Activated B cell treated with CpG ODN at 0.5 μM for 24 hours (primary cell): ENCODE results near the gene ALKBH2. TPM values are rescaled to one million over a fixed set of nuclear protein-coding genes. Genes with fewer than 3 reads are reported as not detected.

ENCODE experiments used
- ATAC-seq: fragments of 200-7000 bp; cut with Tn5 transposase; one replicate; pipeline ENCODE4 v1.10.0; 2021; ENCODE audit warnings: low read depth, mild to moderate bottlenecking, moderate library complexity
- CTCF ChIA-PET: fragments of 350-600 bp; sonication (Branson Sonifier 250); formaldehyde crosslinking; loops from one replicate; lab custom pipeline; 2021; ENCODE audit warnings: antibody characterized with exemption; lab: Charles Lee
- POLR2A ChIA-PET: fragments of 350-600 bp; sonication (Branson Sonifier 250); formaldehyde crosslinking; loops from one replicate; lab custom pipeline; 2021; ENCODE audit warnings: antibody characterized with exemption; lab: Charles Lee
- DNase-seq: peaks from one replicate; pipeline ENCODE4 v3.0.0; 2022
- H3K27ac Mint-ChIP-seq: one replicate; pipeline ENCODE4 v1.8.0; 2020; ENCODE audit warnings: mixed read lengths
- H3K27me3 Mint-ChIP-seq: one replicate; pipeline ENCODE4 v1.8.0; 2021; ENCODE audit warnings: mixed read lengths
- H3K36me3 Mint-ChIP-seq: one replicate; pipeline ENCODE4 v1.8.0; 2021; ENCODE audit warnings: low read depth, mixed read lengths
- H3K4me1 Mint-ChIP-seq: one replicate; pipeline ENCODE4 v1.8.0; 2021; ENCODE audit warnings: mixed read lengths
- H3K4me3 Mint-ChIP-seq: one replicate; pipeline ENCODE4 v1.8.0; 2020; ENCODE audit warnings: mild to moderate bottlenecking, mixed read lengths
- H3K9me3 Mint-ChIP-seq: one replicate; pipeline ENCODE4 v1.8.0; 2020; ENCODE audit warnings: mixed read lengths
- intact Hi-C: fragments of 100-400 bp; cut with micrococcal nuclease; formaldehyde crosslinking; loops from one replicate; pipeline ENCODE4 v1.15.1; 2024
- total RNA-seq: library from RNA; stranded (reverse); gene quantifications from 2 replicates; pipeline ENCODE4 v1.2.3, GENCODE V29; 2022
- TF ChIP-seq, protein P1 (sequence below): fragments of 200-600 bp; IDR thresholded peaks from one replicate; pipeline ENCODE4 v1.8.0; 2022; ENCODE audit warnings: antibody characterized with exemption, mild to moderate bottlenecking

The ALKBH2 gene
- total RNA-seq, 1 donor from 2014 or later = 21.3 TPM

DNA sequence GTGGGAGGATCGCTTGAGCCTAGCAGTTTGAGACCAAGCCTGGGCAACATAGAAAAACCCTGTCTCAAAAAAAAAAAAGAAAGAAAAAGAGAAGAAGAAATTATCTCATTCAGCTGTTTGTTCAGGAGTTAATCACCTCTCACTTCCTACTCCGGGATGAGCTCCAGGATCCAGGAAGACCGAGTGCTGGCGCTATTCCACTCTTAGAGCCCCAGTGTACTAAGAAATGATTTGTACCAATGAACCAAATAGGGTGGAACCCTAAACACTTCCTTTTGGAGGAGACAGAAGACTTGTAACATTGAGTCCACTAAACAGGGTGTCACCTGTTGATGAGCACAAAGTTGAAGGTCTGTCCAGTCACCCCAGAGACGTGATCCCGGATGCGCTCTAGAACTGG, 3.6 kb downstream of the ALKBH2 start:
- no peak for DNase-seq
- TF ChIP-seq, protein P1, sequence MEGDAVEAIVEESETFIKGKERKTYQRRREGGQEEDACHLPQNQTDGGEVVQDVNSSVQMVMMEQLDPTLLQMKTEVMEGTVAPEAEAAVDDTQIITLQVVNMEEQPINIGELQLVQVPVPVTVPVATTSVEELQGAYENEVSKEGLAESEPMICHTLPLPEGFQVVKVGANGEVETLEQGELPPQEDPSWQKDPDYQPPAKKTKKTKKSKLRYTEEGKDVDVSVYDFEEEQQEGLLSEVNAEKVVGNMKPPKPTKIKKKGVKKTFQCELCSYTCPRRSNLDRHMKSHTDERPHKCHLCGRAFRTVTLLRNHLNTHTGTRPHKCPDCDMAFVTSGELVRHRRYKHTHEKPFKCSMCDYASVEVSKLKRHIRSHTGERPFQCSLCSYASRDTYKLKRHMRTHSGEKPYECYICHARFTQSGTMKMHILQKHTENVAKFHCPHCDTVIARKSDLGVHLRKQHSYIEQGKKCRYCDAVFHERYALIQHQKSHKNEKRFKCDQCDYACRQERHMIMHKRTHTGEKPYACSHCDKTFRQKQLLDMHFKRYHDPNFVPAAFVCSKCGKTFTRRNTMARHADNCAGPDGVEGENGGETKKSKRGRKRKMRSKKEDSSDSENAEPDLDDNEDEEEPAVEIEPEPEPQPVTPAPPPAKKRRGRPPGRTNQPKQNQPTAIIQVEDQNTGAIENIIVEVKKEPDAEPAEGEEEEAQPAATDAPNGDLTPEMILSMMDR = no peak
- no peak for ATAC-seq
- Mint-ChIP-seq H3K4me3 (no peak overlapping the region), H3K9me3 (no peaks in the 10 kb centered on the region), H3K4me1 (peaks cover 30% of the 10 kb centered on the region), H3K27me3 (no peaks in the 10 kb centered on the region), H3K27ac (no peak overlapping the region), H3K36me3 (peaks cover 64% of the 10 kb centered on the region)
- intact Hi-C loops = loop anchor here (5.0 to 10.0 kb wide), 4 partner anchors 227 to 1995 kb away; partner anchors contain the start of genes CRY1 and PWP1
- ChIA-PET POLR2A (no interaction called here), CTCF (no interaction called here)

- Mint-ChIP-seq H3K4me3 (no peak overlapping the region), H3K36me3 (peaks cover 65% of the 10 kb centered on the region)
Observed at GRCh38 chr12:109088818-109089217, 4.5 kb downstream of the ALKBH2 start.

GRCh38 chr12:109087250-109087649, 6.0 kb downstream of the ALKBH2 start:
- intact Hi-C loops = no loop called here
- peaks cover 14% of the 10 kb centered on the region for H3K4me1 Mint-ChIP-seq
- H3K36me3 Mint-ChIP-seq = peaks cover 72% of the 10 kb centered on the region
- ATAC-seq (no peak), DNase-seq (no peak)
- no peaks in the 10 kb centered on the region for H3K27me3 Mint-ChIP-seq
- TF ChIP-seq, protein P1 = no peak
- ChIA-PET POLR2A (no interaction called here), CTCF (interaction anchor here (0.5 kb wide), 1 partner anchor 23 kb away, joined by 3 read pairs; no protein-coding TSS in a partner anchor)
- H3K4me3 Mint-ChIP-seq = no peak overlapping the region
- no peaks in the 10 kb centered on the region for H3K9me3 Mint-ChIP-seq
- no peak overlapping the region for H3K27ac Mint-ChIP-seq

More at GRCh38 chr12:109088818-109089217, 4.5 kb downstream of the ALKBH2 start:
- intact Hi-C loops = no loop called here
- no peaks in the 10 kb centered on the region for H3K27me3 Mint-ChIP-seq
- peaks cover 29% of the 10 kb centered on the region for H3K4me1 Mint-ChIP-seq
- H3K27ac Mint-ChIP-seq = no peak overlapping the region
- TF ChIP-seq, protein P1 = no peak
- POLR2A ChIA-PET = no interaction called here
- ATAC-seq (no peak), DNase-seq (no peak)
- no peaks in the 10 kb centered on the region for H3K9me3 Mint-ChIP-seq
- CTCF ChIA-PET = no interaction called here

DNA sequence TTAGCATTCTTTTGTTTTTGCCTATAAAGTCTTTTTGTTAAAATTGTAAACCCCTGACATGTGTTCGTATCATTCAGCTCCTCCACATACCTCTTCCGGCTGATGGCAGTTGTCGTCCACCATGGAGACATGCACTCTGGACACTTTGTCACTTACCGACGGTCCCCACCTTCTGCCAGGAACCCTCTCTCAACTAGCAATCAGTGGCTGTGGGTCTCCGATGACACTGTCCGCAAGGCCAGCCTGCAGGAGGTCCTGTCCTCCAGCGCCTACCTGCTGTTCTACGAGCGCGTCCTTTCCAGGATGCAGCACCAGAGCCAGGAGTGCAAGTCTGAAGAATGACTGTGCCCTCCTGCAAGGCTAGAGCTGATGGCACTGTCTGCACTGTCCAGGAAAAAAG, 7.7 kb downstream of the ALKBH2 start:
- Mint-ChIP-seq H3K27me3 (no peaks in the 10 kb centered on the region), H3K9me3 (no peaks in the 10 kb centered on the region), H3K4me1 (peaks cover under 1% of the 10 kb centered on the region), H3K36me3 (peaks cover 78% of the 10 kb centered on the region), H3K4me3 (no peak overlapping the region), H3K27ac (no peak overlapping the region)
- POLR2A ChIA-PET = no interaction called here
- no peak for ATAC-seq
- CTCF ChIA-PET = no interaction called here
- intact Hi-C loops = no loop called here
- no peak for DNase-seq
- TF ChIP-seq, protein P1 = no peak

GRCh38 chr12:109084425-109084824, 8.8 kb downstream of the ALKBH2 start:
- ATAC-seq = no peak
- intact Hi-C loops = no loop called here
- TF ChIP-seq, protein P1 = no peak
- no peak overlapping the region for H3K4me3 Mint-ChIP-seq
- H3K27ac Mint-ChIP-seq = no peak overlapping the region
- H3K9me3 Mint-ChIP-seq = peaks cover 3% of the 10 kb centered on the region
- H3K36me3 Mint-ChIP-seq = peaks cover 79% of the 10 kb centered on the region
- H3K27me3 Mint-ChIP-seq = no peaks in the 10 kb centered on the region
- no peaks in the 10 kb centered on the region for H3K4me1 Mint-ChIP-seq
- CTCF ChIA-PET = no interaction called here
- POLR2A ChIA-PET = no interaction called here
- DNase-seq = no peak
